PC-3 (cell line): ENCODE measurements around the gene RAB37. TPM values are rescaled to one million over a fixed set of nuclear protein-coding genes. Genes with fewer than 3 reads are reported as not detected.
A peak's percentile ranks its signal among the peaks of the same experiment; 100 is the strongest.

Experiments used
- ATAC-seq: fragments of 200-7000 bp; cut with Tn5 transposase; 2 replicates; pipeline ENCODE4 v1.9.1; 2020; ENCODE audit warnings: mild to moderate bottlenecking, moderate library complexity
- BruUV-seq: library from RNA; stranded (reverse); fragments of 400-500 nt; replicated peaks from 2 replicates; lab custom pipeline; 2021; lab: Mats Ljungman, UMichigan
- CTCF ChIA-PET: fragments of 300-600 bp; sonication (Branson Sonifier 250); formaldehyde crosslinking; loops from one replicate; lab custom pipeline; 2022; ENCODE audit warnings: antibody characterized with exemption; lab: Charles Lee
- POLR2A ChIA-PET: fragments of 300-600 bp; sonication (Branson Sonifier 250); formaldehyde crosslinking; loops from one replicate; lab custom pipeline; 2022; ENCODE audit warnings: antibody characterized with exemption; ENCODE audit not compliant: unreplicated experiment; lab: Charles Lee
- DNase-seq: peaks from one replicate; pipeline ENCODE4 v3.0.0-alpha.2; 2015
- H2AFZ ChIP-seq: fragments of 300-600 bp; sonication (generic); 2 replicates; pipeline ENCODE4 v1.6.0; 2016; ENCODE audit warnings: antibody characterized with exemption, low read length
- H3F3A ChIP-seq: fragments of 300-600 bp; sonication (generic); one replicate; pipeline ENCODE4 v1.6.0; 2017; ENCODE audit warnings: antibody characterized with exemption, low read length, control low read depth, mild to moderate bottlenecking; ENCODE audit not compliant: unreplicated experiment
- H3K27ac ChIP-seq: fragments of 300-600 bp; sonication (generic); 2 replicates; pipeline ENCODE4 v1.5.1; 2016; ENCODE audit warnings: mild to moderate bottlenecking, low read length
- H3K27me3 ChIP-seq: fragments of 300-600 bp; sonication (generic); 2 replicates; pipeline ENCODE4 v1.6.1; 2016; ENCODE audit warnings: low read length, mixed read lengths
- H3K36me3 ChIP-seq: fragments of 300-600 bp; sonication (generic); 2 replicates; pipeline ENCODE4 v1.6.1; 2016; ENCODE audit warnings: low read depth, mixed run types, low read length, mixed read lengths
- H3K4me1 ChIP-seq: fragments of 300-600 bp; sonication (generic); 2 replicates; pipeline ENCODE4 v1.5.1; 2016; ENCODE audit warnings: low read length; ENCODE audit not compliant: insufficient read depth
- H3K4me2 ChIP-seq: fragments of 300-600 bp; sonication (generic); 2 replicates; pipeline ENCODE4 v1.6.0; 2016; ENCODE audit warnings: low read length
- H3K4me3 ChIP-seq: fragments of 300-600 bp; sonication (generic); 2 replicates; pipeline ENCODE4 v1.5.1; 2016; ENCODE audit warnings: mild to moderate bottlenecking, low read length, mixed read lengths
- H3K79me2 ChIP-seq: fragments of 300-600 bp; sonication (generic); 2 replicates; pipeline ENCODE4 v1.6.1; 2017; ENCODE audit warnings: low read length, mixed read lengths
- H3K9ac ChIP-seq: fragments of 300-600 bp; sonication (generic); 2 replicates; pipeline ENCODE4 v1.6.0; 2016; ENCODE audit warnings: mild to moderate bottlenecking, low read length
- H3K9me2 ChIP-seq: fragments of 300-600 bp; sonication (generic); replicated peaks from 2 replicates; pipeline ENCODE4 v1.6.1; 2016; ENCODE audit warnings: mixed run types, low read length, mixed read lengths
- H3K9me3 ChIP-seq: fragments of 300-600 bp; sonication (generic); 2 replicates; pipeline ENCODE4 v1.6.1; 2016; ENCODE audit warnings: low read length, mixed read lengths
- H4K20me1 ChIP-seq: fragments of 300-600 bp; sonication (generic); 2 replicates; pipeline ENCODE4 v1.6.1; 2016; ENCODE audit warnings: low read length, mixed read lengths
- EZH2 ChIP-seq: fragments of 300-600 bp; sonication (generic); IDR thresholded peaks from one replicate; pipeline ENCODE4 v1.6.1; 2017; ENCODE audit warnings: antibody characterized with exemption, mild to moderate bottlenecking, low read length; ENCODE audit not compliant: unreplicated experiment
- EZH2phosphoT487 ChIP-seq: fragments of 300-600 bp; sonication (generic); IDR thresholded peaks from 2 replicates; pipeline ENCODE4 v1.6.1; 2018; ENCODE audit warnings: mild to moderate bottlenecking, antibody characterized with exemption, low read length, borderline replicate concordance
- intact Hi-C: fragments of 100-400 bp; cut with micrococcal nuclease; formaldehyde crosslinking; loops from 2 replicates; pipeline ENCODE4 v1.9.0; 2023
- total RNA-seq: library from RNA; depleted of rRNA; stranded (reverse); fragments of >200 nt; gene quantifications from 2 replicates; pipeline ENCODE4 v1.2.3, GENCODE V29; 2014
- TF ChIP-seq, protein P1 (sequence below): fragments of 300-600 bp; sonication (generic); conservative IDR thresholded peaks from 2 replicates; pipeline ENCODE4 v1.5.1; 2017; ENCODE audit warnings: antibody characterized with exemption, low read depth, mild to moderate bottlenecking, low read length

Gene RAB37
- total RNA-seq, 1 experiment from 2014 or later, result 0.66 TPM

DNA sequence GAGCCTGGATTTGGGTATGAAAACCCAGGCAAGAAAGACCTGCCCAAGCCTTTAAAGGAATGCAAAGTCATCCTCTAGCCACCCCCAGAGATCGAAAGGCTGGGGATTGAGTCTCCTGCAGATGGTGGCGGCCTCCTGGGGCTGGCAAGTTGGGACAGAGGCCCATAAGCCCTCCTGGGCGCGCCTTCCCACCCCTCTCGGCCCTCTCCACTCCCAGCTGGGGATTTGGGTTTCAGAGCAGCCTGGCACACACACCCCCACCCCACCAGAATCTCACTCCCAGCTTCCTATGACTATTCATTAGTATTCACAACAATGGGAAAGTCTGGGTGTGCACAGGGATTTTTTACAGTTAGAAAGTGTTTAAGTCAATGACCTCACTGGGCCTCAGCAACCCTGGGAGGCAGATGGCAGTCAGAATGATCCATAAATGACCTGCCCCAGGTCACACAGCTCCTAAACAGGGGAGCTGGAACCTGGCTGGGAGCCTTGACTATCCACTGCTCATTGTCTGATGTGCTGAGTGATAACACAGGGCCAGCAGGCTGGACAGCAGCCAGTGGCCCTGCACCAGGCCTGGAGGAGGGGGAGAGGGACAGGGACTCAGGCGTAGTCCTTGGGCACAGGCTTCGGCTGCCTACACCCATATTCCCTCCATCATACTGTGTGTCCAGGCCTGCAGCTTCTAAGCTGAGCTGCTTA is 23.5 kb downstream of the RAB37 start:
- Histone ChIP-seq H3K36me3 (no peaks in the 10 kb centered on the region), H3K9me3 (no peaks in the 10 kb centered on the region), H3K4me2 (peak overlapping the region; percentile 20), H3K27me3 (no peaks in the 10 kb centered on the region), H3K79me2 (peaks cover 20% of the 10 kb centered on the region), H4K20me1 (0 out of 2 replicates have a peak, but pooled peaks cover under 1% of the 10 kb centered on the region), H3K27ac (peak overlapping the region; percentile 23), H3K4me1 (peaks cover 21% of the 10 kb centered on the region), H3K4me3 (no peak overlapping the region), H3K9me2 (no peaks in the 10 kb centered on the region), H3F3A (no peaks in the 10 kb centered on the region), H2AFZ (no peak overlapping the region), H3K9ac (no peak overlapping the region)
- ChIA-PET CTCF (interaction anchor here (0.6 kb wide), 1 partner anchor 10 kb away, joined by 3 read pairs; no protein-coding TSS in a partner anchor), POLR2A (no interaction called here)
- TF ChIP-seq EZH2phosphoT487 (no peak), EZH2 (no peak)
- TF ChIP-seq, protein P1, sequence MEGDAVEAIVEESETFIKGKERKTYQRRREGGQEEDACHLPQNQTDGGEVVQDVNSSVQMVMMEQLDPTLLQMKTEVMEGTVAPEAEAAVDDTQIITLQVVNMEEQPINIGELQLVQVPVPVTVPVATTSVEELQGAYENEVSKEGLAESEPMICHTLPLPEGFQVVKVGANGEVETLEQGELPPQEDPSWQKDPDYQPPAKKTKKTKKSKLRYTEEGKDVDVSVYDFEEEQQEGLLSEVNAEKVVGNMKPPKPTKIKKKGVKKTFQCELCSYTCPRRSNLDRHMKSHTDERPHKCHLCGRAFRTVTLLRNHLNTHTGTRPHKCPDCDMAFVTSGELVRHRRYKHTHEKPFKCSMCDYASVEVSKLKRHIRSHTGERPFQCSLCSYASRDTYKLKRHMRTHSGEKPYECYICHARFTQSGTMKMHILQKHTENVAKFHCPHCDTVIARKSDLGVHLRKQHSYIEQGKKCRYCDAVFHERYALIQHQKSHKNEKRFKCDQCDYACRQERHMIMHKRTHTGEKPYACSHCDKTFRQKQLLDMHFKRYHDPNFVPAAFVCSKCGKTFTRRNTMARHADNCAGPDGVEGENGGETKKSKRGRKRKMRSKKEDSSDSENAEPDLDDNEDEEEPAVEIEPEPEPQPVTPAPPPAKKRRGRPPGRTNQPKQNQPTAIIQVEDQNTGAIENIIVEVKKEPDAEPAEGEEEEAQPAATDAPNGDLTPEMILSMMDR, result no peak
- intact Hi-C loops, result no loop called here
- DNase-seq, result no peak
- no peak for ATAC-seq
- BruUV-seq, result no TSS peak

DNA sequence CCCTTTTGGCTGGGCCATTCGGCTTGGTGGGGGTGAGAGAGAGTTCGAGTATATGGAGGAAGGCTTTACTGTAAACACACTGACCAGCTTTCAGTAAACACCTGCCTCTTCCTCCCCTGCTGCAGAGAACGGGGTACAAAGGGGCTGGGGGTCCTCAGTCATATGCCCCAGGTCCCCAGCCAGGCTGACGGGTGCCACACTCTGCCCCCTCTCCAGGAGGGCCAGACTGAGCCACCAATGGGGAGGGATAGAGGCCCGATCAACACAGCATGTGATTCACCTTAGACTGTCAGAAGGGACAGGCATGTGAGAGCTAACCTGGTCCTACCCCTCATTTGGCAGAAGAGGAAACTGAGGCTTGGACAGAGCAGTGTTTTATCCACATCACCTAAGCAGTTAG is 24.4 kb downstream of the RAB37 start:
- Histone ChIP-seq H3K4me1 (peaks cover 21% of the 10 kb centered on the region), H3K9ac (no peak overlapping the region), H3K9me2 (no peaks in the 10 kb centered on the region), H3K27me3 (no peaks in the 10 kb centered on the region), H2AFZ (no peak overlapping the region), H3K27ac (no peak overlapping the region), H3F3A (no peaks in the 10 kb centered on the region), H4K20me1 (no peaks in the 10 kb centered on the region), H3K36me3 (no peaks in the 10 kb centered on the region), H3K79me2 (peaks cover 19% of the 10 kb centered on the region), H3K4me3 (no peak overlapping the region), H3K4me2 (no peak overlapping the region), H3K9me3 (no peaks in the 10 kb centered on the region)
- intact Hi-C loops, result no loop called here
- ChIA-PET CTCF (no interaction called here), POLR2A (no interaction called here)
- TF ChIP-seq, protein P1, result no peak
- TF ChIP-seq EZH2 (no peak), EZH2phosphoT487 (no peak)
- no peak for DNase-seq
- ATAC-seq, result no peak
- no TSS peak for BruUV-seq

DNA sequence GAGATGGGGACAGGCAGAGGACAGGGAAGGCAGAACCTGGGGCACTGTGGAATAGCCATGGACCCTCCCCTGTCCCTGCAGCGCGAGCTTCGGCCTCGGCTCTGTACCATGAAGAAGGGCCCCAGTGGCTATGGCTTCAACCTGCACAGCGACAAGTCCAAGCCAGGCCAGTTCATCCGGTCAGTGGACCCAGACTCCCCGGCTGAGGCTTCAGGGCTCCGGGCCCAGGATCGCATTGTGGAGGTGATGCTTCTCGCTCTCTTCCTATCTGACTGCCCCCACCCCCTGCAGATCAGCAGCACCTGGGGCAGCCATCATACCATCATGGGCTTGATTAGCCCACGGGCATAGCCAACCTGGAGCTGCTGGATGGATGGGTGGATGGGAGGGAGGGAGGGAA is 24.9 kb downstream of the RAB37 start:
- ChIA-PET POLR2A (no interaction called here), CTCF (no interaction called here)

More for the DNA sequence above, 24.9 kb downstream of the RAB37 start:
- no TSS peak for BruUV-seq
- Histone ChIP-seq H3K4me2 (no peak overlapping the region), H2AFZ (no peak overlapping the region), H3K9me2 (no peaks in the 10 kb centered on the region), H3F3A (no peaks in the 10 kb centered on the region), H3K9me3 (no peaks in the 10 kb centered on the region), H3K4me1 (peaks cover 21% of the 10 kb centered on the region), H3K27ac (no peak overlapping the region), H3K9ac (no peak overlapping the region), H3K27me3 (no peaks in the 10 kb centered on the region), H3K36me3 (no peaks in the 10 kb centered on the region), H4K20me1 (no peaks in the 10 kb centered on the region), H3K4me3 (no peak overlapping the region), H3K79me2 (peaks cover 14% of the 10 kb centered on the region)
- DNase-seq (no peak), ATAC-seq (no peak)
- intact Hi-C loops, result no loop called here
- no peak for TF ChIP-seq EZH2
- TF ChIP-seq, protein P1, result no peak
- no peak for TF ChIP-seq EZH2phosphoT487
